Fibroblast of skin of right quadriceps (primary cell): ENCODE measurements around the gene CEP170B.

ENCODE experiments used
- DNase-seq: peaks from one replicate; pipeline ENCODE4 v3.0.0-alpha.2; 2013

The CEP170B gene

GRCh38 chr14:104868060-104868740 lies 3.1 kb downstream of the CEP170B start:
- no peak for DNase-seq

- DNase-seq = no peak
Measured at GRCh38 chr14:104868811-104869572, 3.9 kb downstream of the CEP170B start.

- no peak for DNase-seq
Measured at GRCh38 chr14:104869669-104870367, 4.8 kb downstream of the CEP170B start.

- no peak for DNase-seq
Measured at GRCh38 chr14:104870368-104871144, 5.5 kb downstream of the CEP170B start.

- DNase-seq = no peak
Measured at GRCh38 chr14:104871145-104871655, 6.1 kb downstream of the CEP170B start.

GRCh38 chr14:104871656-104872468 lies 6.8 kb downstream of the CEP170B start:
- no peak for DNase-seq

GRCh38 chr14:104872469-104873341 lies 7.6 kb downstream of the CEP170B start:
- no peak for DNase-seq

GRCh38 chr14:104873380-104874055 lies 8.4 kb downstream of the CEP170B start:
- DNase-seq = no peak

- DNase-seq = no peak
Measured at GRCh38 chr14:104874110-104874531, 9.1 kb downstream of the CEP170B start.

GRCh38 chr14:104874571-104875411 lies 9.7 kb downstream of the CEP170B start:
- DNase-seq = no peak

- no peak for DNase-seq
Measured at GRCh38 chr14:104875412-104875751, 10.3 kb downstream of the CEP170B start.

GRCh38 chr14:104875811-104876210 lies 10.7 kb downstream of the CEP170B start:
- no peak for DNase-seq

- peak; percentile 33 for DNase-seq
Measured at GRCh38 chr14:104876251-104876699, 11.2 kb downstream of the CEP170B start.

- no peak for DNase-seq
Measured at GRCh38 chr14:104877066-104877805, 12.2 kb downstream of the CEP170B start.

GRCh38 chr14:104877806-104878550 lies 12.9 kb downstream of the CEP170B start:
- no peak for DNase-seq

GRCh38 chr14:104878582-104878981 lies 13.5 kb downstream of the CEP170B start:
- DNase-seq = no peak

- DNase-seq = no peak
Measured at GRCh38 chr14:104879201-104879982, 14.3 kb downstream of the CEP170B start.
